Ishikawa (cell line): Measurements from ENCODE around the gene ESRRG.

Source experiments
- NFIC ChIP-seq: IDR thresholded peaks from 2 replicates; pipeline ENCODE4 v1.6.1; 2012
- RAD21 ChIP-seq: IDR thresholded peaks from 2 replicates; pipeline ENCODE4 v1.6.1; 2012; ENCODE audit warnings: low read depth
- REST ChIP-seq: IDR thresholded peaks from 2 replicates; pipeline ENCODE4 v1.6.1; 2012; ENCODE audit warnings: low read depth, mild to moderate bottlenecking
- TAF1 ChIP-seq: IDR thresholded peaks from 2 replicates; pipeline ENCODE4 v1.6.1; 2012; ENCODE audit warnings: low read depth, mild to moderate bottlenecking
- TF ChIP-seq, protein P1 (sequence below): IDR thresholded peaks from 2 replicates; pipeline ENCODE4 v1.6.1; 2012

DNA sequence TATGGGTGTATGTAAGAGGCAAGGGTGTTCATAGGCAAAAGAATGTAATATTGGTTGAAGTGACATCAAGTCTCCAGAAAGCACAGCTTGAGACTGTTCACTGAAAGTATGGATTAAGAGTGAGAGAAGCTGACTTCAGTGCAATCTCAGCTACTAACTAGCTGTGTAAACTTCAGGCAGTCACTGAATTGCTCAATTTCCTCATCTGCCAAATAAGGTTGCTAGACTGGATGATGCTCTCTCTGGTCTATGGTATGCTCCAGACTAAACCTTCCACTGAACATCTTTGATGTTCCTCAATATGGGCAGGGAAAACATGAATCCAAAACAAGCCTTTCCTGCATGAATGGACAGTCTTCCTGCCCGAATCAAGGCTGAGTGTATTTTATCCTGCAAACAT is 188.2 kb downstream of the ESRRG start:
- TF ChIP-seq NFIC (no peak), RAD21 (no peak), REST (no peak), TAF1 (no peak)
- TF ChIP-seq, protein P1, sequence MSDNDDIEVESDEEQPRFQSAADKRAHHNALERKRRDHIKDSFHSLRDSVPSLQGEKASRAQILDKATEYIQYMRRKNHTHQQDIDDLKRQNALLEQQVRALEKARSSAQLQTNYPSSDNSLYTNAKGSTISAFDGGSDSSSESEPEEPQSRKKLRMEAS, result no peak
